GM10847 (cell line): Measurements from ENCODE around the gene NDUFS1.

ENCODE experiments used
- POLR2A ChIP-seq: IDR thresholded peaks from 2 replicates; pipeline ENCODE4 v1.6.1; 2011; ENCODE audit not compliant: insufficient read length; ENCODE audit errors: extremely low read depth

The NDUFS1 gene

GRCh38 chr2:206084439-206084869 is 74.8 kb downstream of the NDUFS1 start:
- TF ChIP-seq POLR2A, result no peak

- no peak for TF ChIP-seq POLR2A
These were observed 75.4 kb downstream of the NDUFS1 start for GRCh38 chr2:206083602-206084438.

GRCh38 chr2:206082298-206082843 is 76.9 kb downstream of the NDUFS1 start:
- TF ChIP-seq POLR2A, result no peak

GRCh38 chr2:206080927-206081326 is 78.3 kb downstream of the NDUFS1 start:
- TF ChIP-seq POLR2A, result no peak

GRCh38 chr2:206079699-206080465 is 79.4 kb downstream of the NDUFS1 start:
- TF ChIP-seq POLR2A, result no peak

- no peak for TF ChIP-seq POLR2A
These were observed 84.1 kb downstream of the NDUFS1 start for GRCh38 chr2:206075113-206075512.

- no peak for TF ChIP-seq POLR2A
These were observed 87.4 kb downstream of the NDUFS1 start for GRCh38 chr2:206071807-206072206.

- no peak for TF ChIP-seq POLR2A
These were observed 89.8 kb downstream of the NDUFS1 start for GRCh38 chr2:206069417-206069816.

- no peak for TF ChIP-seq POLR2A
These were observed 91.0 kb downstream of the NDUFS1 start for GRCh38 chr2:206068207-206068606.
